ENCODE data around the gene KRTAP20-3.

KRTAP20-3 gene

DNA sequence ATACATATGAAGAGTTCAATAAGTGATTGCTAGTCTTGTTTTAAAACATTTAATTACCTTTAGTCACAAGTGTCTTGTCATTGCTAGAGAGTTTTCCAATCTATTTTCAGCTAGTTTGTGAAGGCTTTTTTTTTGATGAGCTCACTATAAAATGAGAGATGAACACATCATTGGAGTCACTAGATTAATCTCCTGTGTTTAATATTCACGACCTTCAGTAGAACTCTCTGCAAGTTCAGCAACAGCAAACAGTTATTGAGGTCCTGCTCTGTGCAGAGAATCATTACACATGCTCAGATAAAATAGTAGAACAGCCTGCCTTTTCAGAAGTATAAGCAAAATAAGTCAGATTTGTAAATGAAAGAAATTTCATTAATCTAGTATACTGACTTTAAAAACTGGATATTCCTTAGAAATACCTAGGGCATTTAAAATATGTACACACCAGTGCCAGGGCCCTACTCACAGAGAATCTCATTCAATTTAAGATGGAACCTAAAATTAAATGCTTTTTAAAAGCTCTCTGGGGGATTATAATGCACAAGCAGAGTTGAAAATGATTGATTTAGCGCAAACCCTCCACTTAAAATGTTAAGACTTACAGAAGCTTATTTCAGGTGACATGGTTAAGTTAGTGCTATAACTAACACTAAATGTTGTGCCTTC lies 30.5 kb downstream of the KRTAP20-3 start:
- TF ChIP-seq, protein P1, sequence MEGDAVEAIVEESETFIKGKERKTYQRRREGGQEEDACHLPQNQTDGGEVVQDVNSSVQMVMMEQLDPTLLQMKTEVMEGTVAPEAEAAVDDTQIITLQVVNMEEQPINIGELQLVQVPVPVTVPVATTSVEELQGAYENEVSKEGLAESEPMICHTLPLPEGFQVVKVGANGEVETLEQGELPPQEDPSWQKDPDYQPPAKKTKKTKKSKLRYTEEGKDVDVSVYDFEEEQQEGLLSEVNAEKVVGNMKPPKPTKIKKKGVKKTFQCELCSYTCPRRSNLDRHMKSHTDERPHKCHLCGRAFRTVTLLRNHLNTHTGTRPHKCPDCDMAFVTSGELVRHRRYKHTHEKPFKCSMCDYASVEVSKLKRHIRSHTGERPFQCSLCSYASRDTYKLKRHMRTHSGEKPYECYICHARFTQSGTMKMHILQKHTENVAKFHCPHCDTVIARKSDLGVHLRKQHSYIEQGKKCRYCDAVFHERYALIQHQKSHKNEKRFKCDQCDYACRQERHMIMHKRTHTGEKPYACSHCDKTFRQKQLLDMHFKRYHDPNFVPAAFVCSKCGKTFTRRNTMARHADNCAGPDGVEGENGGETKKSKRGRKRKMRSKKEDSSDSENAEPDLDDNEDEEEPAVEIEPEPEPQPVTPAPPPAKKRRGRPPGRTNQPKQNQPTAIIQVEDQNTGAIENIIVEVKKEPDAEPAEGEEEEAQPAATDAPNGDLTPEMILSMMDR (conservative IDR thresholded peaks at IDR 0.05; ENCODE audit: control insufficient read depth, insufficient read depth, low read depth, low read length): no peak
- H3K4me3 ChIP-seq (ENCODE audit: control insufficient read depth, low read depth, low read length): no peak overlapping the region
- DNase-seq (ENCODE audit: low read depth): no peak

DNA sequence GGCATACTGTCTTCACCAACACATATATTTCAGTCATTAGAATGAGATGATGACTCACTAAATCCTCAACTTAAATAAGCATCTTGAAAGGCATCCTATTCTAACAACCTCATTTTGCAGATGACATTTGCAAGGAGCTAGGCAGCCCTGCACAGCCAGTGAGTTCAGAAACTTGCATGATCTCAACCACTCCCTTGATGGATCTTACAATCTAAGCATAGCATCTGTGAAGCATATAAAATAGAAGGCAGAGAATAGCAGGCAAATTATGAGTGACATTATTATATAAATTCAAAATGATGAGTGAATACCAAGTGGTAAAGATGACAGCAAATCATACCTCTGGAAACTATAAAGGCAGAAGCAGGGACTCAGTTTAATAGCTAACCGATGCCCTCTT lies 31.6 kb downstream of the KRTAP20-3 start:
- DNase-seq (ENCODE audit: low read depth): no peak
- TF ChIP-seq, protein P1 (conservative IDR thresholded peaks at IDR 0.05; ENCODE audit: control insufficient read depth, insufficient read depth, low read depth, low read length): no peak
- H3K4me3 ChIP-seq (ENCODE audit: control insufficient read depth, low read depth, low read length): no peak overlapping the region

DNA sequence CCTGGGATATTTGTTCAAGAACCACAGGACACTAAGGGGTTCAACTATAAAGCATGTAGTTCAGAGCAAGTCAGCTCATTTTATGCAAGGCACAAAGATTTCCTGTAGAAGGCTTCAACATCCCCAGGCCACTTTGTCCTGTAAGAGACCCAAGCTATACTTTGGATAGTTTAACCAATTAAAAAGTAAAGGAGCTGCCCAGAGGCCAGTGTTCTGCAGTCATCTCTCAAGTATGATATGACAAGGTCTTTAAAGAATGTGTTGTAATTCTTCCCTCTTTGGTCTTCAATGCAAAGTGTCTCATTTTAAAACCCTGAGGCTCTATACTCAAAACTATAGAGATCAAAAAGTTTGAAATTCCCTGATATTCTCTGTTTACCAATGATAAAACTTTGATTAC lies 34.1 kb downstream of the KRTAP20-3 start:
- H3K4me3 ChIP-seq (ENCODE audit: control insufficient read depth, low read depth, low read length): no peak overlapping the region
- no peak for DNase-seq (ENCODE audit: low read depth)
- TF ChIP-seq, protein P1 (conservative IDR thresholded peaks at IDR 0.05; ENCODE audit: control insufficient read depth, insufficient read depth, low read depth, low read length): no peak

GRCh38 chr21:30680586-30680985 lies 37.9 kb downstream of the KRTAP20-3 start:
- H3K4me3 ChIP-seq (ENCODE audit: control insufficient read depth, low read depth, low read length): no peak overlapping the region
- TF ChIP-seq, protein P1 (conservative IDR thresholded peaks at IDR 0.05; ENCODE audit: control insufficient read depth, insufficient read depth, low read depth, low read length): no peak
- no peak for DNase-seq (ENCODE audit: low read depth)

- no peak for DNase-seq (ENCODE audit: low read depth)
- TF ChIP-seq, protein P1 (conservative IDR thresholded peaks at IDR 0.05; ENCODE audit: control insufficient read depth, insufficient read depth, low read depth, low read length): no peak
- no peak overlapping the region for H3K4me3 ChIP-seq (ENCODE audit: control insufficient read depth, low read depth, low read length)
Measured at GRCh38 chr21:30684506-30684905, 41.8 kb downstream of the KRTAP20-3 start.

- H3K4me3 ChIP-seq (ENCODE audit: control insufficient read depth, low read depth, low read length): no peak overlapping the region
- DNase-seq (ENCODE audit: low read depth): no peak
- TF ChIP-seq, protein P1 (conservative IDR thresholded peaks at IDR 0.05; ENCODE audit: control insufficient read depth, insufficient read depth, low read depth, low read length): no peak
Measured at GRCh38 chr21:30689822-30690221, 47.2 kb downstream of the KRTAP20-3 start.
